BLaER1 (cell line): Measurements from ENCODE around the gene STAP1.

Experiments used
- H3K27ac ChIP-seq: shearing (Covaris generic); formaldehyde crosslinking; 2 replicates; pipeline ENCODE4 v1.8.1; 2022
- H3K27me3 ChIP-seq: shearing (Covaris generic); formaldehyde crosslinking; 2 replicates; pipeline ENCODE4 v1.8.1; 2022
- H3K36me3 ChIP-seq: shearing (Covaris generic); formaldehyde crosslinking; 2 replicates; pipeline ENCODE4 v1.8.1; 2022
- H3K4me1 ChIP-seq: shearing (Covaris generic); formaldehyde crosslinking; 2 replicates; pipeline ENCODE4 v1.8.1; 2022
- H3K4me2 ChIP-seq: shearing (Covaris generic); formaldehyde crosslinking; 2 replicates; pipeline ENCODE4 v1.8.1; 2022
- H3K4me3 ChIP-seq: shearing (Covaris generic); formaldehyde crosslinking; 2 replicates; pipeline ENCODE4 v1.8.1; 2022
- H3K9ac ChIP-seq: shearing (Covaris generic); formaldehyde crosslinking; 2 replicates; pipeline ENCODE4 v1.8.1; 2022
- H3K9me3 ChIP-seq: shearing (Covaris generic); formaldehyde crosslinking; 2 replicates; pipeline ENCODE4 v1.8.1; 2022
- H4K20me1 ChIP-seq: shearing (Covaris generic); formaldehyde crosslinking; 2 replicates; pipeline ENCODE4 v1.8.1; 2022
- Cebpa-rat ChIP-seq: shearing (Covaris generic); IDR thresholded peaks from 2 replicates; pipeline ENCODE4 v1.8.1; 2022

Gene STAP1

DNA sequence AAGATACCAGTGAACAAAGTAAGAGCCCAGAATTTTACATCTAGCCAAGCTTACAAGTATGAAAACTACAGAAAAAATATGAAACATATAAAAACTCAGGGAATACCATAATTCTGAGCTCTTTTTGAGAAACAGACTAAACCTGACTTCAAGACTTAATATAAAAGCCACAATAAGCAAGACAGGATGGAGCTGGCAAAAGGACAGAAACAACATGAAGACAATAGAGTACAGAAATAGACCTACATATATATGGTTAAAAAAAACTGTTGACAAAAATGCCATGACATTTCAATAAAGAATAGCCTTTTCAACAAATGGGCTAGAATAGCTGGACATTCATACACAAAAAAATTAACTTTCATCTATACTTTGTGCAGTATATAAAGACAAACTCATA, 93.0 kb downstream of the STAP1 start:
- no peak overlapping the region for H3K4me3 ChIP-seq

More for the DNA sequence above, 93.0 kb downstream of the STAP1 start:
- Histone ChIP-seq H3K9me3 (peaks cover 27% of the 10 kb centered on the region), H3K36me3 (peaks cover 58% of the 10 kb centered on the region), H3K4me2 (no peak overlapping the region), H3K27me3 (no peaks in the 10 kb centered on the region), H3K4me1 (no peaks in the 10 kb centered on the region), H3K9ac (no peak overlapping the region), H4K20me1 (no peaks in the 10 kb centered on the region), H3K27ac (no peak overlapping the region)
- TF ChIP-seq Cebpa-rat: no peak
